NT2/D1 (cell line): Measurements from ENCODE around the gene IL15RA.
A peak's percentile ranks its signal among the peaks of the same experiment; 100 is the strongest.

Experiments
- DNase-seq: peaks from one replicate; pipeline ENCODE4 v3.0.0-alpha.2; 2011; ENCODE audit warnings: low read depth, low spot score
- H3K27me3 ChIP-seq: 2 replicates; pipeline ENCODE4 v1.6.0; 2011; ENCODE audit warnings: mild to moderate bottlenecking; ENCODE audit not compliant: insufficient read length, insufficient read depth
- H3K36me3 ChIP-seq: 2 replicates; pipeline ENCODE4 v1.6.1; 2011; ENCODE audit warnings: mild to moderate bottlenecking, low read length, mixed read lengths; ENCODE audit not compliant: insufficient read depth, insufficient read length
- H3K4me1 ChIP-seq: 2 replicates; pipeline ENCODE4 v1.5.1; 2011; ENCODE audit not compliant: insufficient read depth, insufficient read length
- H3K4me3 ChIP-seq: 2 replicates; pipeline ENCODE4 v1.5.1; 2011; ENCODE audit warnings: low read depth; ENCODE audit not compliant: insufficient read length
- H3K9ac ChIP-seq: 2 replicates; pipeline ENCODE4 v1.6.0; 2011; ENCODE audit warnings: low read depth; ENCODE audit not compliant: insufficient read length
- H3K9me3 ChIP-seq: 2 replicates; pipeline ENCODE4 v1.5.1; 2011; ENCODE audit warnings: mild to moderate bottlenecking, low read length; ENCODE audit not compliant: insufficient read depth
- SUZ12 ChIP-seq: IDR thresholded peaks from 2 replicates; pipeline ENCODE4 v1.6.1; 2011; ENCODE audit not compliant: insufficient read length, insufficient read depth; ENCODE audit errors: extremely low read depth
- YY1 ChIP-seq: IDR thresholded peaks from 2 replicates; pipeline ENCODE4 v1.6.1; 2011; ENCODE audit not compliant: insufficient read length, insufficient read depth
- ZNF274 ChIP-seq: IDR thresholded peaks from 2 replicates; pipeline ENCODE4 v1.6.1; 2011; ENCODE audit warnings: mild to moderate bottlenecking, low read depth, low read length

The IL15RA gene

DNA sequence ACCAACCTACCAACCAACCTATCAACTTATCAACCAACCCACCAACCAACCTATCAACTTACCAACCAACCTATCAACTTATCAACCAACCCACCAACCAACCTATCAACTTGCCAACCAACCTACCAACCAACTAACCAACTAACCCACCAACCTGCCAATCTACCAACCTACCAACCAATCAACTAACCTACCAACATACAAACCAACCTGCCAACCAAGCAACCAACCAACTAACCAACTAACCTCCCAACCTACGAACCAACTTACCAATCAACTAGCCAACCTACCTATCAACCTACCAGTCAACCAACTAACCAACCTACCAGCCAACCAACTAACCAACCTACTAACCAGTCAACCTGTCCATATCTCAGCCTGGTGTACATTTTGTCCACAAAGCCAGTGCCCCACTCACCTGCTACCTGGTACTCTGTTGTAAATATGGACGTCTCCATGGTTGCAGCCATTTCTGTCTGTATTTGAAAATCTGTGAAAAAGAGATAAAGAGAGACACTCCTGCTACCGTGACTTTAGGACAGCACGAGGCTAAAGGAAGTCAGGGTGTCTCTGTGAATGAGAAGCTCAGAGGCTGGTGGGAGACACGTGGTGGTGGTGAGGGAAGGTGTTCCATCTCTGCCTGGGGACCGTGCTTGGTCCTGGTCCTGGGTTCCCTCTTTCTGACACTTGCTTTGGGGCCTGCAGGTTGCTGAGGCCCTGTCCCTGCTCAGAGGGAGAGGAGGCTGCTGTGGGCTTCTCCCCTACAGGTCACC lies 41.9 kb upstream of the IL15RA start:
- Histone ChIP-seq H3K9ac (no peak overlapping the region), H3K27me3 (no peaks in the 10 kb centered on the region), H3K36me3 (peaks cover 7% of the 10 kb centered on the region), H3K9me3 (no peaks in the 10 kb centered on the region), H3K4me1 (no peaks in the 10 kb centered on the region), H3K4me3 (no peak overlapping the region)
- TF ChIP-seq ZNF274: no peak
- no peak for TF ChIP-seq YY1
- no peak for TF ChIP-seq SUZ12
- DNase-seq: no peak

DNA sequence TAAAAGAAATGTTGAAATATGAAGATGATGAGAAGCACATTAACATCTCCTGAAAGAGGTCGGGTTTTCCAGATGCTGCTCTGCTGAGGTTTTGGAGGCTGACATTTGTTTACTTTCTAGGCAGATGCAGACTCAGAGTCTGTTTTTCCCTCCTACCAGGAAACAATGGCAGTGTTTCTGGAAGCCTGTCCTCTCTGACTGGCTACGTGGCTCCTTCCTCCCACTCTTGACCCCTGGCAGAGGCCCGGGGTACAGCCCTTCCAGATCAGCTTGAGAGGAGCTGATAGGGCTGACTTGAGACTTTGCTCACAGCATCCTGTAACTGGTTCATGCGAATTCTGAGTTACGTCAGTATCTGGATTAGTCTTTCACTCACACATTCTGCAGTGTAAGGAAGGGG lies 41.1 kb upstream of the IL15RA start:
- no peak overlapping the region for H3K4me3 ChIP-seq
- H3K27me3 ChIP-seq: no peaks in the 10 kb centered on the region
- TF ChIP-seq YY1 (no peak), ZNF274 (no peak), SUZ12 (no peak)
- no peaks in the 10 kb centered on the region for H3K9me3 ChIP-seq
- no peaks in the 10 kb centered on the region for H3K4me1 ChIP-seq
- no peak for DNase-seq
- H3K36me3 ChIP-seq: peaks cover 4% of the 10 kb centered on the region
- no peak overlapping the region for H3K9ac ChIP-seq

DNA sequence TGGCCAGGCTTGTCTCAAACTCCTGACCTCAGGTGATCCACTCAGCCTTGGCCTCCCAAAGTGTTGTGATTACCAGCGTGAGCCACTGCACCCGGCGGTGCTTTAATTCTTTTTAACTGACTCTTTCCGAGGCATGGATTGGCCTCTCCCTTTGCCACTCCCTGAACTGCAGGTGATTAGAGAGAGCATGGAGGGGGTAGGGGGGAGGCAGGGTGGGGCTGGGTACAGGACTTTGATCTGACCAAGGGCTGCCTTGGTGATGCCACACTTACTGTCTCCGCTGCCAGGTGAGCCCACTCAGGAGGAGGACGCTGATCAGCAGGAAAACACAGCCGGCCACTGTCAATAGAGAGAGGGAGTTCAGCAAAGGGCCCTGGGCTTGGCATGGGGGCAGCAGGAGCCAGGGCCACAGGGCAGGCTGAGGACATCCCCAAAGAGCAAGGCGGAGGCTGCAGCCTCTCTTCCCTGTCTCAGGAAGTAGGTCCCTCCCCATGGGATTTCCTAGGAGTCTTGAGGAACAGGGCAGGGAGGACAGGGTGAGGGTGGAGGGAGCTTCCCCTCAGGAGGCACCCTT lies 40.5 kb upstream of the IL15RA start:
- peaks cover 4% of the 10 kb centered on the region for H3K36me3 ChIP-seq
- no peak for DNase-seq
- H3K27me3 ChIP-seq: no peaks in the 10 kb centered on the region
- no peak overlapping the region for H3K9ac ChIP-seq
- no peak overlapping the region for H3K4me3 ChIP-seq
- TF ChIP-seq YY1 (no peak), SUZ12 (no peak), ZNF274 (no peak)
- no peaks in the 10 kb centered on the region for H3K9me3 ChIP-seq
- no peaks in the 10 kb centered on the region for H3K4me1 ChIP-seq

DNA sequence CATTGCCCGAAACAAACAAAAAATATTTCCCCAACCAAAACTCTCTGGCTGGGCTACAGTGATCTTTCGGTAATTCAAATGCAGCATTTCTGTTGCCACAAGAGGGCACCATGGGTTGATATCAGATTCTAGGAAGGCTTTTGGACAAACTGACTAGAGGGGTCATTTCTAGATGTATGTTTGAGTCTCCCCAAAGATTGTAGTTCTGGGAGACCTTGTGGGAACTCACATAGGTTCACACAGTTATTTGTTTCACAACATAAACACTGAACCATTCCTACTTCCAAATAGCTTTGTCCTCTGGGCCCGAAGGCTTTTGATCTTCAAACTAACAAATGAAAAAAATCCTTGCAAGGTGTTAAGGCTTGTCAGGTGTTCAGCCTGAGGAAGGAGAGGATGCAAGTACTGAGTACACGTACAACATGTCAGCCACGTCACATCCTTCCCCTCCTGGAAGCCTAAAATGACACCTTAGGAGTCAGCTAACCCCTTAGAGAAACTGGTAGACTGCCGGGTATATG lies 37.0 kb upstream of the IL15RA start:
- Histone ChIP-seq H3K27me3 (no peaks in the 10 kb centered on the region), H3K4me1 (no peaks in the 10 kb centered on the region), H3K36me3 (no peaks in the 10 kb centered on the region), H3K9ac (no peak overlapping the region), H3K4me3 (no peak overlapping the region), H3K9me3 (no peaks in the 10 kb centered on the region)
- TF ChIP-seq YY1 (no peak), SUZ12 (no peak), ZNF274 (no peak)
- DNase-seq: peak; percentile 0

DNA sequence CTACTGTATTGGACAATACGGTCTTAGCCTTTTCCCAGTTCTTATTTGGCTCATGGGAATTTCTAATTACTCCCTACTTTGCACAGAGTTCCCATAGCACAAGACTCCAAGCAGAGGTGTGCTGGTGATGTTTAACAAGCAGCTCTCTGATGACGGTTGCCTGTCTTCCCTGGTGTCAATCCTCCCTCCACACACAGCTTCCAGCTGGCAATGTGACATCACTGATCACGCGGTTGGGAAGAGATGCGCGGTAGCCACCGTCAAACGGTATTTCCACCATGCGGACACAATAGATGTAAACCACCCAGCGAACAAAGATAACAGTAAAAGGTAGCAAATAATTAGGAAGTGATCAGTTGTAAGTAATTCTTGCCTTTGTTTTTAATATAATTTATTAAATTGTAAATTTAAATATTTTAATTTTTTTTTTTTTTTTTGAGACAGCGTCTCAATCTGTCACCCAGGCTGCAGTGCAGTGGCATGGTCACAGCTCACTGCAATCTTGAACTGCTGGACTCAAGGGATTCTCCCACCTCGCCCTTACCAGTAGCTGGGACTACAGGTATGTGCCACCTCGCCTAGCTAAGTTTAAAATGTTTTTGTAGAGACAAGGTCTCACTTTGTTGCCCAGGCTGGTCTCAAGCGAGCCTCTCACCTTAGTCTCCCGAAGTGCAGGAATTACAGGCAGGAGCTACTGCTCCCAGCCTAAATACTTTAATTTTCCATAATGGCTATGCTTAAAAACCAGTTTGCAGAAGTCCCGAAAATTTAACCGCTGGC lies 36.3 kb upstream of the IL15RA start:
- H3K4me1 ChIP-seq: no peaks in the 10 kb centered on the region
- no peak for DNase-seq
- no peak overlapping the region for H3K4me3 ChIP-seq
- no peaks in the 10 kb centered on the region for H3K36me3 ChIP-seq
- no peak for TF ChIP-seq SUZ12
- no peak for TF ChIP-seq YY1
- no peak for TF ChIP-seq ZNF274
- no peak overlapping the region for H3K9ac ChIP-seq
- H3K9me3 ChIP-seq: no peaks in the 10 kb centered on the region
- H3K27me3 ChIP-seq: no peaks in the 10 kb centered on the region

DNA sequence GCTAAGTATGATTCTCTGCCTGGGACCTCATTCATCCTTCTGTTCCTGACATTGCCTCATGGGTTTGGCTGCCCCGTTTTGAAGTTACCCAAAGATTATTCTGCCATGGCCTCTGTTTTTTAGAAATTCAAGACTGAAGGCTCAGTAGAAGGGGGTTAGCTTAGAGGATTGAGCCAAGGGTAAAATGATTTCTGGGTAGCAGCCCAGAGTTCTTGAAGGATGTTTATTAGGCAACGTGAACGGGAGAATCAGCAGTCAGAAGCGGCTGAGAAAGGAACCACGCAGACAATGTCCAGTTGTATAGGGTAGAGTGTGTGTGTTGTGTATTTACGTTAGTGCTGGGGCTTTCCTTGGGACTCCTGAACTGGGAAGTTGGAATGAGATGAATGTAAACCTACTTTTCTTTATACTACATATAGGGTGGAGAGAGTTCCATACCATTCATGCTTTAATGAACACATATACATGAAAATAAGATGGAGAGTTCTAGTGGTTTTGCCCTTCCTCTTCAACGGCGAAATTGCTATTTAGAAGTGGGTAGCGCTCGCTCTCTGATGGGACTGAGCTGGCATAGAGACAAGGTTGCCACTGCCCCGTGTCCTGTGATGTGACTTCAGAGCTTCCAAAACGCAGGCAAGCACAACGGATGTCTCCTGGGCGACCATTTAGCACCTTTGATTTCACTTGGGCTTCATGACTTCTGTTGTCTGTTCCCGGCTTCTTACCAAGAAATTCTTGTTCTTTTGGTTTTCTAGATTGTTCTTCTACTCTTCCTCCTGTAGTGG lies 35.0 kb upstream of the IL15RA start:
- DNase-seq: no peak

DNA sequence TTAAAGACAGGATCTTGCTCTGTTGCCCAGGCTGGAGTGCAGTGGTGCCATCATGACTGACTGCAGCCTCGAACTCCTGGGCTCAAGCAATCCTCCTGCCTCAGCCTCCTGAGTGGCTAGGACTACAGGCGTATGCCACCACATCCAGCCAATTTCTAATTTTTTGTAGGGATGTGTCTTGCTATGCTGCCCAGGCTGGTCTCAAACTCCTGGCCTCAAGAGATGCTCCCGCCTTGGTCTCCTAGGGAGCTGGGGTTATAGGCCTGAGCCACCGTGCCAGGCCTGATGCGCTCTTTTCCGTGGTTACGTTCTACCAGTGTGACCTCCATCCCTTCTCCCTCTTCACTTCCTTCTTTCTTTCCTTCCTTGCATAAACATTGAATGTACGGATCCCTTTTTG lies 34.2 kb upstream of the IL15RA start:
- Histone ChIP-seq H3K9me3 (peaks cover 13% of the 10 kb centered on the region; the same call in 1 of the 2 replicates), H3K27me3 (no peaks in the 10 kb centered on the region), H3K4me1 (no peaks in the 10 kb centered on the region), H3K36me3 (no peaks in the 10 kb centered on the region), H3K9ac (no peak overlapping the region), H3K4me3 (no peak overlapping the region)
- TF ChIP-seq YY1 (no peak), ZNF274 (no peak), SUZ12 (no peak)
- no peak for DNase-seq

More for the DNA sequence above, 35.0 kb upstream of the IL15RA start:
- Histone ChIP-seq H3K9me3 (peaks cover 5% of the 10 kb centered on the region; the same call in 1 of the 2 replicates), H3K36me3 (no peaks in the 10 kb centered on the region), H3K4me1 (no peaks in the 10 kb centered on the region), H3K9ac (no peak overlapping the region), H3K27me3 (no peaks in the 10 kb centered on the region), H3K4me3 (no peak overlapping the region)
- TF ChIP-seq SUZ12: no peak
- TF ChIP-seq YY1: no peak
- no peak for TF ChIP-seq ZNF274
